Activated T-cell treated with anti-CD3 and anti-CD28 coated beads, Interleukin-2, amount 50 U/mL, for 24 hours (primary cell): ENCODE measurements around the gene DAZAP1.

Experiments
- DNase-seq: peaks from one replicate; pipeline ENCODE4 v3.0.0-alpha.2; 2020
- H3K27ac Mint-ChIP-seq: 2 replicates; pipeline ENCODE4 v1.8.0; 2020; ENCODE audit warnings: mild to moderate bottlenecking, mixed read lengths
- H3K27me3 Mint-ChIP-seq: 2 replicates; pipeline ENCODE4 v1.8.0; 2020; ENCODE audit warnings: mixed read lengths
- H3K36me3 Mint-ChIP-seq: 2 replicates; pipeline ENCODE4 v1.8.0; 2020; ENCODE audit warnings: low read depth, mixed read lengths
- H3K4me1 Mint-ChIP-seq: 2 replicates; pipeline ENCODE4 v1.8.0; 2020; ENCODE audit warnings: low read depth, mixed read lengths
- H3K4me3 Mint-ChIP-seq: 2 replicates; pipeline ENCODE4 v1.8.0; 2020; ENCODE audit warnings: mild to moderate bottlenecking, moderate library complexity, mixed read lengths
- H3K9me3 Mint-ChIP-seq: 2 replicates; pipeline ENCODE4 v1.8.0; 2020; ENCODE audit warnings: mixed read lengths

Gene DAZAP1

GRCh38 chr19:1453525-1454364 is 46.4 kb downstream of the DAZAP1 start:
- DNase-seq, result no peak
- Mint-ChIP-seq H3K27ac (no peak overlapping the region), H3K9me3 (no peaks in the 10 kb centered on the region), H3K4me3 (no peak overlapping the region), H3K27me3 (peaks cover 79% of the 10 kb centered on the region), H3K36me3 (no peaks in the 10 kb centered on the region), H3K4me1 (peaks cover 19% of the 10 kb centered on the region)

- Mint-ChIP-seq H3K4me1 (peaks cover 19% of the 10 kb centered on the region), H3K27ac (no peak overlapping the region), H3K9me3 (no peaks in the 10 kb centered on the region), H3K36me3 (no peaks in the 10 kb centered on the region), H3K4me3 (no peak overlapping the region), H3K27me3 (peaks cover 75% of the 10 kb centered on the region)
- DNase-seq, result no peak
Measured at GRCh38 chr19:1455002-1455335, 47.6 kb downstream of the DAZAP1 start.

GRCh38 chr19:1455336-1456120 is 48.1 kb downstream of the DAZAP1 start:
- DNase-seq, result peak; percentile 67
- no peak overlapping the region for H3K27ac Mint-ChIP-seq
- H3K9me3 Mint-ChIP-seq, result no peaks in the 10 kb centered on the region
- peaks cover 16% of the 10 kb centered on the region for H3K4me1 Mint-ChIP-seq
- no peak overlapping the region for H3K4me3 Mint-ChIP-seq
- peaks cover 72% of the 10 kb centered on the region for H3K27me3 Mint-ChIP-seq
- H3K36me3 Mint-ChIP-seq, result no peaks in the 10 kb centered on the region

GRCh38 chr19:1456121-1456900 is 48.9 kb downstream of the DAZAP1 start:
- H3K4me1 Mint-ChIP-seq, result peaks cover 14% of the 10 kb centered on the region
- DNase-seq, result no peak
- no peak overlapping the region for H3K4me3 Mint-ChIP-seq
- H3K27ac Mint-ChIP-seq, result no peak overlapping the region
- no peaks in the 10 kb centered on the region for H3K9me3 Mint-ChIP-seq
- H3K27me3 Mint-ChIP-seq, result peaks cover 64% of the 10 kb centered on the region
- H3K36me3 Mint-ChIP-seq, result no peaks in the 10 kb centered on the region

- no peak overlapping the region for H3K27ac Mint-ChIP-seq
- H3K36me3 Mint-ChIP-seq, result no peaks in the 10 kb centered on the region
- no peak for DNase-seq
- H3K4me3 Mint-ChIP-seq, result no peak overlapping the region
- H3K27me3 Mint-ChIP-seq, result peaks cover 55% of the 10 kb centered on the region
- peaks cover 14% of the 10 kb centered on the region for H3K4me1 Mint-ChIP-seq
- no peaks in the 10 kb centered on the region for H3K9me3 Mint-ChIP-seq
Measured at GRCh38 chr19:1457031-1457739, 49.8 kb downstream of the DAZAP1 start.

- Mint-ChIP-seq H3K9me3 (no peaks in the 10 kb centered on the region), H3K4me3 (no peak overlapping the region), H3K4me1 (peaks cover 14% of the 10 kb centered on the region), H3K36me3 (no peaks in the 10 kb centered on the region), H3K27me3 (peaks cover 48% of the 10 kb centered on the region), H3K27ac (no peak overlapping the region)
- DNase-seq, result no peak
Measured at GRCh38 chr19:1457892-1458291, 50.5 kb downstream of the DAZAP1 start.

- H3K27ac Mint-ChIP-seq, result no peak overlapping the region
- no peaks in the 10 kb centered on the region for H3K9me3 Mint-ChIP-seq
- H3K4me1 Mint-ChIP-seq, result peaks cover 14% of the 10 kb centered on the region
- H3K36me3 Mint-ChIP-seq, result no peaks in the 10 kb centered on the region
- no peak overlapping the region for H3K4me3 Mint-ChIP-seq
- DNase-seq, result no peak
- peaks cover 37% of the 10 kb centered on the region for H3K27me3 Mint-ChIP-seq
Measured at GRCh38 chr19:1459479-1459878, 52.1 kb downstream of the DAZAP1 start.

GRCh38 chr19:1460033-1460995 is 52.9 kb downstream of the DAZAP1 start:
- no peaks in the 10 kb centered on the region for H3K36me3 Mint-ChIP-seq
- H3K9me3 Mint-ChIP-seq, result no peaks in the 10 kb centered on the region
- DNase-seq, result no peak
- no peak overlapping the region for H3K27ac Mint-ChIP-seq
- peaks cover 11% of the 10 kb centered on the region for H3K4me1 Mint-ChIP-seq
- peaks cover 31% of the 10 kb centered on the region for H3K27me3 Mint-ChIP-seq
- H3K4me3 Mint-ChIP-seq, result no peak overlapping the region

GRCh38 chr19:1461862-1462261 is 54.5 kb downstream of the DAZAP1 start:
- no peak overlapping the region for H3K27ac Mint-ChIP-seq
- H3K9me3 Mint-ChIP-seq, result no peaks in the 10 kb centered on the region
- peaks cover 6% of the 10 kb centered on the region for H3K4me1 Mint-ChIP-seq
- H3K36me3 Mint-ChIP-seq, result no peaks in the 10 kb centered on the region
- DNase-seq, result peak; percentile 17
- H3K27me3 Mint-ChIP-seq, result peaks cover 24% of the 10 kb centered on the region
- H3K4me3 Mint-ChIP-seq, result no peak overlapping the region

- peak; percentile 54 for DNase-seq
- H3K27me3 Mint-ChIP-seq, result peaks cover 13% of the 10 kb centered on the region
- H3K36me3 Mint-ChIP-seq, result no peaks in the 10 kb centered on the region
- H3K27ac Mint-ChIP-seq, result no peak overlapping the region
- no peak overlapping the region for H3K4me3 Mint-ChIP-seq
- peaks cover 6% of the 10 kb centered on the region for H3K4me1 Mint-ChIP-seq
- no peaks in the 10 kb centered on the region for H3K9me3 Mint-ChIP-seq
Measured at GRCh38 chr19:1465191-1466016, 58.0 kb downstream of the DAZAP1 start.

- peak; percentile 29 for DNase-seq
- Mint-ChIP-seq H3K4me3 (no peak overlapping the region), H3K9me3 (no peaks in the 10 kb centered on the region), H3K27ac (no peak overlapping the region), H3K27me3 (peaks cover 13% of the 10 kb centered on the region), H3K36me3 (no peaks in the 10 kb centered on the region), H3K4me1 (peaks cover 6% of the 10 kb centered on the region)
Measured at GRCh38 chr19:1466018-1466460, 58.7 kb downstream of the DAZAP1 start.

GRCh38 chr19:1466461-1467214 is 59.3 kb downstream of the DAZAP1 start:
- peaks cover 13% of the 10 kb centered on the region for H3K27me3 Mint-ChIP-seq
- H3K27ac Mint-ChIP-seq, result no peak overlapping the region
- DNase-seq, result peak; percentile 42
- H3K4me3 Mint-ChIP-seq, result no peak overlapping the region
- no peaks in the 10 kb centered on the region for H3K36me3 Mint-ChIP-seq
- H3K9me3 Mint-ChIP-seq, result no peaks in the 10 kb centered on the region
- peaks cover 10% of the 10 kb centered on the region for H3K4me1 Mint-ChIP-seq
